ENCODE results near the gene TOM1. TPM values are rescaled to one million over a fixed set of nuclear protein-coding genes. Genes with fewer than 3 reads are reported as not detected.

The TOM1 gene
- total RNA-seq, 2 experiments from 2014 or later = 22.7 to 30.6 TPM

Small RNA genes lying within 50 kb of the gene (microRNA-seq; reads per million reads assigned to microRNA genes)
- gene MIR3909 (ENCODE audit: borderline replicate concordance) (31.8 reads per million, percentile 38 among the genes with 10 or more reads in this experiment), gene MIR6069 (ENCODE audit: borderline replicate concordance) (not detected)

Small RNA genes lying within 50 kb of the gene (small RNA-seq; reads per million reads assigned to genes)
- gene MIR3909 (not detected), gene MIR6069 (not detected)

Other genes with a start within 250 kb of the TOM1 start
- not detected in 2 replicates for gene ISX, start 233.7 kb upstream of the TOM1 start, total RNA-seq (2014; rRNA removed; shearing (Covaris generic))
- not detected in 2 replicates for gene ISX, start 233.7 kb upstream of the TOM1 start, total RNA-seq (2022)
- 25.0 and 25.2 TPM in 2 replicates for gene HMGXB4, start 42.4 kb upstream of the TOM1 start, total RNA-seq (2014; rRNA removed; shearing (Covaris generic))
- gene HMGXB4, start 42.4 kb upstream of the TOM1 start, total RNA-seq (2022) = 46.9 and 50.2 TPM in 2 replicates
- 2.2 and 2.9 TPM in 2 replicates for gene HMOX1, start 81.2 kb downstream of the TOM1 start, total RNA-seq (2014; rRNA removed; shearing (Covaris generic))
- gene HMOX1, start 81.2 kb downstream of the TOM1 start, total RNA-seq (2022) = 8.5 and 13.9 TPM in 2 replicates
- 178 and 242 TPM in 2 replicates for gene MCM5, start 100.2 kb downstream of the TOM1 start, total RNA-seq (2014; rRNA removed; shearing (Covaris generic))
- 360 TPM in 2 replicates for gene MCM5, start 100.2 kb downstream of the TOM1 start, total RNA-seq (2022)
- 0.19 TPM in 1 of 2 replicates, not detected in the other for gene RASD2, start 240.9 kb downstream of the TOM1 start, total RNA-seq (2014; rRNA removed; shearing (Covaris generic))
- 0.11 TPM in 1 of 2 replicates, not detected in the other for gene RASD2, start 240.9 kb downstream of the TOM1 start, total RNA-seq (2022)

Data from OCI-LY7 (cell line).